HG03045 (cell line): ENCODE data around the gene NLGN2.

Experiments
- ATAC-seq: cut with Tn5 transposase; IDR thresholded peaks from one replicate; pipeline ENCODE4 v1.9.1; 2021; ENCODE audit warnings: mild to moderate bottlenecking, moderate library complexity; ENCODE audit not compliant: unreplicated experiment

The NLGN2 gene

DNA sequence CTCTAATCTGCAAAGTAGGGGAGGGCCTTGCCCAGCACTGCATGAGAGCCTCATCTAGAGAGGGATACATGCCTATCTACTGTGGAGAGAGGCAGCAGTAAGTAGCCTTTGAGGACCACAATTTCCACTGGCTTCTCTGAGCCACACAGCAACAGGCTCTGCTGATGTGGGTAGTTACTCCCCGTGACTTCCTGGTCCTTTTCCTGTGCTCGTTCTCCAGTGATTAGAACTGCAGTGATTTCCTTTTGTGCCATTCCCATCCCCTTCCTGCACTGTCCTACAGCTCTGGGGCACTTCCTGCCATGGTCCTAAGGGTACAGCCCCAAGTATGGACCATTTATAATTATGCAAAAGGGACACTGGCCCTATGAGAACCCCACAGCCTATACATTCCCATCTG, 16.3 kb upstream of the NLGN2 start:
- ATAC-seq: no peak

- no peak for ATAC-seq
These were observed 14.7 kb upstream of the NLGN2 start for GRCh38 chr17:7392696-7393612.

DNA sequence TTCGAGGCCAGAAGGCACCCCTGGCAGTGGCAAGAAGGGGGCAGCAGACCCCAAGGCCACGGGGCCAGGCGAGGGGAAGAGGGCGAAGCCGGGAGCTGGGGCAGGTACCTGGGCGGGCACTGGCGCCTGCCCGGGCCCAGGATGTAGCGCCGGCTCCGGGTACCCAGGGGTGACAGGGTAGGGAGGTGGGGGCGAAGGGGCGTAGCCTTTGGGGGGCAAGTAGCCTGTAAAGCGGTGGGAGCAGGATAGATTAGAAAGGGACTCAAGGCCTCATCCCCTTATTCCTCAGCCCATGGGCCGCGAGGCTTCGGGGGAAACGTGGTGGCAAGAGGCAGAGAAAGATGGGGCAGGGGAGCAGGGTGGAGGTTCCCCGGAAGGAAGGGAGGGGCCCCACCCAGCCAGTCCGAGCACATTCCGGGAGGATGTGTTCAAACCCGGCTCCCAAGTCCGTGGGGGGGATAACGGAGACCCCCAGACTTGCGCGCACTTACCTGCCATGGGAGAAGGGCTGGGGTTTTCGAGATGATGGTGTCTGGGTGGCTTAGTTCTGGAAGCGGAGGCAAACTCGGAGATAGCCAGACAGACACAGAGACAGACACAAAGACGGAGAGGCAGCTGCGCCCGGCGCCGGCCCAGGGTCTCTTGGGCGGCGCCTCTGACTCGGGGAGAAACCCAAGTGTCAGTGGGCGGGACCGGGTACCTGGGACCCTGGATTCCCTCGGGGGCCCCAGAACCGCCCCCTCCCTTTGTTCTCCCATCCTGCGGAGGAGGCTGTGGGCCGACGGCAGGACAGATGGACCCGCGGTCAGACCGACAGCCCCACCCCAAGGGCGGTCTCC, 13.8 kb upstream of the NLGN2 start:
- peak; percentile 54 for ATAC-seq

DNA sequence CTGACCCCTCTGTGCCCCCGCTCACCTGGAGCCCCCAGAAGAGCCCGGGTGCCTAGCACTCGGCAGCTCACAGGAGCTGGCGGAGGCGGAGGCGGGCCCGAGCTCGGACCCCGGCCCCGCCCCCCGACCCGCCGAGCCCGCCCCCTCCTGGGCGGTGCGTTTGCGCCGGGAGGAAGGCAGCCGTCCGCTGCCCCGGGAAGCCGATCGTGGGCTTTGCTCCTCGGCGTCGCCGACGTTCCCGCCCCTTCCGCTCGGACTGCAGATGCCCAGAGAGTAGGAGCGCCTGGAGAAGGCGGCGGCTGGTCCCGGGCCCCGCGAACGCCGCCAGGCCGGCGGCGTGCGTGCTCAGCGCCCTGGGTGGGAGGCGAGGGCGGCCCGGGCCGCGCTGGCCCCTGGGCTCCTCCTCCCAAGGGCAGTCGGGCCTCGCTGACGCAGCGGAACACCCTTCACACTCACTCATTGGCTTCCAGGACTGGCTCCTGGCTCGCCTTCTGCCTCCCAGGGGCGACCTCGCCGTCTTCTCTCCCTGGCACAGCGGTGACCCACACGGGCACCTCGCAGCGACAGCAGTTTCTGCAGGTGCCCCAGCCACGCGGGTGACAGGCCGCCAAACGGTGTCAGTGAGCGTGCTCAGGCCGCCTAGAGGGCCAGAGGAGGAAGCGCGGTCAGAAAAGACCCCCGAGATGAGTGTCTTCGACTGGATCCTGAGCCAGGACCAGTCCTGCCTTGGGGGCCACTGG, 13.0 kb upstream of the NLGN2 start, which contains the start of gene PLSCR3:
Gene PLSCR3, minus strand, starts transcription at position 74 of the 740 bp plus-strand sequence. CDS start 415 bp downstream, outside the sequence.
- peak; percentile 71 for ATAC-seq

- no peak for ATAC-seq
These were observed 11.5 kb upstream of the NLGN2 start for GRCh38 chr17:7396147-7396546.

DNA sequence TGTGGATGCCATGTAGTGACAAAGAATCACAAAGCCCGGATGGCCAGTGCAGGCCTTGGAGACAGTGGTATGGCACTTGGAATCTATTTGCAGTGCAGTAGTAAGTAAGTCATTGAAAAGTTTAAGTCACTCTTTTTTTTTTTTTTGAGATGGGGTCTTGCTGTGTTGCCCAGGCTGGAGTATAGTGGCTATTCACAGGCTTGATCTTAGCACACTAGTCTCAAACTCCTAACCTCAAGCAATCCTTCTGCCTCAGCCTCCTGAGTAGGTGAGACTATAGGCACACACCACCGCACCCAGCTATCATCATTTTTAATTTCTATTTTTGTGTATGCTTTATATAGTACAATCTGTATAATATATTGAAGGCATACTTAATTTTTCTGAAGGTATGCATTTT, 9.0 kb upstream of the NLGN2 start:
- ATAC-seq: no peak

DNA sequence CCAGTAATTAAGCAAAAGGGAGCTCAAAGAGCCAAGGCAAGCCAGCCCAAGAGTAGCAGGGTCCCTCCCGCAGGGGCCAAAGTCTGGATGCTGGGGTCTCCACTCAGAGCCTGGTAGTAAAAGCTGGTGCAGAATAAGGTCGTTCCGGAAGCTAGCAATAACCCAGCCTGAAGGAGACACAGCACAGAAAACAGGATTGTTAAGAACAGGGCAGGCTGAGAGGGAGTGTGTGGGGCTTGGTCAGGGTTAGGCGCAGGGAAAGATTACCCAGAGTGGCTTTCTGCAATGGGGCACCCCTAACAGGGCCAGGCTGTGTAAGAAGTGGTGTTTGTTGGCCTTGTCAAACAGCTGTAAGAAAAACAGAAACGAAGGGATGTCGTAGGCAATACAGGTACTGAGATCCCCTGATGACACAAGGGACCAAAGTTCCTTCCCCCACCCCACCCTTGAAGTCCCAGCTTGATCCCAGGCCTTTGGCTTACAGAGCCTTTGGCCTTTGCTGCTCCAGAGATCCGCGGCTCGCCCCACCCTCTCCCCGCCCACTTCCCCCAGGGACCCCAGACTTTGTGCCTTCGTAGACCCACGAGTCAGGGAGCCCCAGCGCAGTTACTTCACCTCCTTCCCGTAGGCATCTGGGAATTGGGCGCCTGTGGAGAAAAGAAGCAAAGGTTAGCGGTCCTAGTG, 4.5 kb upstream of the NLGN2 start:
- no peak for ATAC-seq

- ATAC-seq: no peak
These were observed 4.0 kb upstream of the NLGN2 start for GRCh38 chr17:7403727-7403976.

DNA sequence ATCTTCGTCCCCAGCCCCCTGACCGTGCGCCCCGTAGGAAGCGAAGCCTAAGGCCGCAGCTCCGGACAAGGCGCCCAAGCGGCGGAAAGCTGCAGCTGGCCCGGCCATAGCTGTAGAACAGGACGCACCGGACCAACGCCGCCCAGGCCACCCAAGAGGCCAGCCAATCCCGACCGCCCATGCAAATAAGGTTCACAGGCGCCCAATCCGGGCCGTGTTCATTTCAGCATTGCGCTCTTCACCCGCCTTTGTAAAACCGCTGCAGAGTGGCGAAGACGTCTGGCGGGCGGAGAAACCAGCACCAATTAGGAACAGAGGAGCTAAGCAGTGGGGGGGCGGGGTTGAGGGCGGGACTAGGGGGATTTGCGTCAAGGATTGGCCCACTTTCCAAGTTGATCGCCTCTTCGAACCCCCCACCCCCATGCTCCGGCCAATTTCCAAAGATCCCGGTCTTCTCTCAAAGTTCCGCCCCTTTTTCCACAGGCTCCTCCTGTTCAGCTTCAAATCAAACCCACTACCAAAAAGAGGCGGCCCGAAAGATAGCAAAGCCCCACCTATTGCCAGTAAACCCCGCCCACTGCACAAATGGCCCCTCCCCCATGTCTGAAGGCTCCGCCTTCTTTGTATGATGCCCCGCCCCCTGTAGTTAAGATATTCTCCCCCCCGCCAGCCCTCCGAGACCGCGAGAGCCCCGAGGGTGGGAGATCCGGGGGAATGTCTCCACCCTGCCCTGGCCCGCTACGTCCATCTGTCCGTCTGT, 3.5 kb upstream of the NLGN2 start, which contains the start of gene TMEM256:
Gene TMEM256, minus strand, starts transcription at position 121 of the 760 bp plus-strand sequence. Its CDS starts 13 bp downstream, at position 108.
- ATAC-seq: peak; percentile 93

GRCh38 chr17:7404737-7405349, 2.8 kb upstream of the NLGN2 start:
- ATAC-seq: no peak

DNA sequence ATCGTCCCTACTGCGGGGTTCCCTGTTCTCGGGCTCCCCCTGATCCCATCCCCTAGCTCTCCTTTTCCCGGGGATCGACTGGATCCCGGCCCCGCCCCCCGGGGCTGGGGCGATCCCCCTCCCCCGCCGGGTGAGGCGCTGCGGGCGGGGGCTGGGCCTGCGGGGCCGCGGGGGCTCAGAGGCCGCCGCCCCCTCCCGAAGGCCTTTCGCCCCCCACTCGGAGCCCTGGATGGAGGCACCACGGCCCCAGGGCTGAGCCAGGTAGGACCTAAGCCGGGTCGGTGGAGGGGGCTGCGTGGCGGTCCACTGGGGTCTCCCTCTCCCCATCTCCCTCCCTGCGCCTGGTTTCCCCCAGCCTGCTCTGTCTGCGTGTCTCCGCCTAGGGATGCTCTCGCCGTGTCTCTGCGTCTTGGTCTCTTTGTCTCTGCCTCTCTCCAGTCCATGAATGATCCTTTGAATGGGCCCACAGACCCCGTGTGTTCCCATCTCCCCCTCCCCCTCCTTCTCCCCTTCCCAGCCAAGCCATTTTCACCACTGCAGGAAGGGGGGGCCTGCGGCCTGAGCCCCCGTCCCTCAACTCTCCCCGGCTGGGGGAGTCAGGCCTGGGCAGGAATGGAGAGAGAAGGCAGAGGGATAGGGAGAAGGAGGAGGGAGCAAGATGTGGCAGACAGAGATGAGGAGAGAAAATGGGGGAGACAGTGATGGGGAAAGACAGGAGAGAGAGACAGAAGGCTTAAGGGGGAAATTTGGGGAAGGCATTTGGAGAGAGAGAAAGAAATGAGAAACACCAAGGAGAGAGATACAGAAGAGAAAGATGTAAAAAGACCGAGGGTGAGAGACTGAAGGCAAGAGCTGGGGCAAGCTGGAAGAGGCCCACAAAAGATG, 2.1 kb upstream of the NLGN2 start:
- no peak for ATAC-seq

DNA sequence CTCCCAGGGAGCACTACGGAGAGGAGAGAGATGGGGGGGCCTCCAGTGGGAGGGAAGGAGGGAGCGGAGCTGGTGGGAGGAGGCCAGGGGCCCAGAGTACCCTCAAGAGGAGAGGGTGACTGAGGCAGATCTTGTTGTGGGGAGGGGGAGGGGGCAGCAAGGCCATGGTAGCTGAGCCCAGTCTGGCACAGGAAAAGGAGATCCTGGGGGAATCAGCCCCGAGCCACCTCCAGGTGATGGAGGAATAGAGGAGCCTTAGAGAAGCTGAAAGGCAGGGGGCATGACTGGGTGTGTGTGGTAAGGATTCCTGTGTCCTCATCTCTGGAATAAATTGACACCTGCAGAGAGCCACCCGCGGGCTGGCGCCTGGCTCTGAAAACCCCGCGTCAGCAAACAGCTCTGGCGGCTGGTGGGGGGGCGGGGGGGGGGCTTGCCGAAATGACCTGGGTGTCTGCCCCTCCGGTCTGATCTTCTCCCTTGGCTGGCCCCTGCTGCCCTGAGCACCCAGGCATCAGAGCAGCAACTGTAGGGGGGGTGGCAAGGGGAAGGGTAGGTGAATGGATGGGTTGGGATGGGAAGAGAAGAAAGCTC, 1.3 kb upstream of the NLGN2 start:
- ATAC-seq: no peak

- ATAC-seq: no peak
These were observed 563 bp upstream of the NLGN2 start for GRCh38 chr17:7407082-7407481.

DNA sequence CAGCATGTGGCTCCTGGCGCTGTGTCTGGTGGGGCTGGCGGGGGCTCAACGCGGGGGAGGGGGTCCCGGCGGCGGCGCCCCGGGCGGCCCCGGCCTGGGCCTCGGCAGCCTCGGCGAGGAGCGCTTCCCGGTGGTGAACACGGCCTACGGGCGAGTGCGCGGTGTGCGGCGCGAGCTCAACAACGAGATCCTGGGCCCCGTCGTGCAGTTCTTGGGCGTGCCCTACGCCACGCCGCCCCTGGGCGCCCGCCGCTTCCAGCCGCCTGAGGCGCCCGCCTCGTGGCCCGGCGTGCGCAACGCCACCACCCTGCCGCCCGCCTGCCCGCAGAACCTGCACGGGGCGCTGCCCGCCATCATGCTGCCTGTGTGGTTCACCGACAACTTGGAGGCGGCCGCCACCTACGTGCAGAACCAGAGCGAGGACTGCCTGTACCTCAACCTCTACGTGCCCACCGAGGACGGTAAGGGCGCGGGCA, 645 bp downstream of the NLGN2 start:
- no peak for ATAC-seq

- ATAC-seq: no peak
These were observed 1.2 kb downstream of the NLGN2 start for GRCh38 chr17:7408863-7409262.

GRCh38 chr17:7409716-7410115, 2.1 kb downstream of the NLGN2 start:
- ATAC-seq: no peak

DNA sequence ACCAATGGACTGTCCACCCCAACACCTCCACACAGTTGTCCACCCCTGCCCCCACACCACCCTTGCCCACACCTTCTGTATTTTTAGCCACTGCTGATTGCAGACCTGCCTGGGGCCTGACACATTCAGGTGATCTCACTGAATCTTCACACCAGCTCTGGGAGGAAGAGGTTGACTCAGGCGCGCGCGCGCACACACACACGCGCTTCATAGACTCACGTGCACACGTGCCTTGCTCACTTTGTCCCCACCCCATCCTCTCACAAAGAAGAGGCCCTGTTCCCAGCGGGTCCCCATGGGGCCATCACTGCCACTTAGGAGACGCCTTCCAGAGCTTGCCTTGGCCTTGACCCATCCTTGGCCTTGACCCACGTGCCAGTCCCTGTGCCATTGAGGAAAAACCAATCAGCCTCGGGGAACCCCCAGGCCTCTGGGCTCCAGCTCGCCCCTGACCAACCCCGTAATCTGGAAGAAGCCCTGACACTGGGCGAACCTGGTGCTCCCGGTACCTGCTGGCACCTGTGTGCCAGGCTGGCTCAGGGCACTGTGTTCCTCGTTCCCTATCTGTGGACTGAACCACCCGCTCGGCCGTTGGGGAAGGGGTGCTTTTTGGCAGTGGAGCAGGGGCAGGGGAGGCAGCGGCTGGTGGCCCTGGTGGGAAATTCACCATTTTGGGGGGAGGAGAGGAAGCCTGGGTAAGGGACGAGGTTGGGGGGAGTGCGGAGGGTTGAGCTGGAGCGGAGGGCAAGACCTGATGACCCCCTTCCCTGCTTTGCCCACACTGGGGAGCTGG, 3.2 kb downstream of the NLGN2 start:
- ATAC-seq: no peak
